WTC11 (cell line): ENCODE data around the gene LRP4. TPM values are rescaled to one million over a fixed set of nuclear protein-coding genes. Genes with fewer than 3 reads are reported as not detected.
"Not testable (repeated sequence)": the region's sequence is repeated elsewhere in the genome, so short reads cannot be mapped to it uniquely, and the experiment has no call there.

Experiments
- ATAC-seq: fragments of 200-7000 bp; cut with Tn5 transposase; 2 replicates; pipeline ENCODE4 v1.10.0; 2021; ENCODE audit warnings: mild to moderate bottlenecking, moderate library complexity
- CTCF ChIA-PET: fragments of 300-600 bp; sonication (Branson Sonifier 250); formaldehyde crosslinking; loops from one replicate; lab custom pipeline; 2021; ENCODE audit warnings: antibody characterized with exemption; lab: Charles Lee
- POLR2A ChIA-PET: fragments of 350-600 bp; sonication (Branson Sonifier 250); formaldehyde crosslinking; loops from one replicate; lab custom pipeline; 2021; ENCODE audit warnings: antibody characterized with exemption; lab: Charles Lee
- DNase-seq: peaks from one replicate; pipeline ENCODE4 v3.0.0; 2021; ENCODE audit warnings: low spot score
- H3K27ac Mint-ChIP-seq: 2 replicates; pipeline ENCODE4 v1.8.0; 2021; ENCODE audit warnings: mixed read lengths
- H3K27me3 Mint-ChIP-seq: 2 replicates; pipeline ENCODE4 v1.8.0; 2021; ENCODE audit warnings: low read depth, mild to moderate bottlenecking, moderate library complexity, mixed read lengths
- H3K36me3 Mint-ChIP-seq: 2 replicates; pipeline ENCODE4 v1.8.0; 2021; ENCODE audit warnings: mixed read lengths
- H3K4me1 Mint-ChIP-seq: 2 replicates; pipeline ENCODE4 v1.8.0; 2022; ENCODE audit warnings: mixed read lengths
- H3K4me3 Mint-ChIP-seq: 2 replicates; pipeline ENCODE4 v1.8.0; 2021; ENCODE audit warnings: mild to moderate bottlenecking, moderate library complexity, mixed read lengths
- H3K9me3 Mint-ChIP-seq: 2 replicates; pipeline ENCODE4 v1.8.0; 2021; ENCODE audit warnings: mixed read lengths
- CREB1 ChIP-seq: sonication (generic); formaldehyde crosslinking; IDR thresholded peaks from 2 replicates; pipeline ENCODE4 v1.8.0; 2023; ENCODE audit warnings: mild to moderate bottlenecking, missing genetic modification reagents
- CREM ChIP-seq: sonication (generic); formaldehyde crosslinking; IDR thresholded peaks from 2 replicates; pipeline ENCODE4 v1.8.1; 2022; ENCODE audit warnings: mild to moderate bottlenecking, missing genetic modification reagents, moderate library complexity
- E2F1 ChIP-seq: sonication (generic); formaldehyde crosslinking; IDR thresholded peaks from 2 replicates; pipeline ENCODE4 v1.8.0; 2022; ENCODE audit warnings: mild to moderate bottlenecking, missing genetic modification reagents
- FOXP1 ChIP-seq: sonication (generic); formaldehyde crosslinking; IDR thresholded peaks from 2 replicates; pipeline ENCODE4 v1.8.0; 2022; ENCODE audit warnings: missing genetic modification reagents, mild to moderate bottlenecking, moderate library complexity, borderline replicate concordance
- GTF2I ChIP-seq: fragments of 250-450 bp; sonication (Bioruptor Pico); conservative IDR thresholded peaks from 2 replicates; pipeline ENCODE4 v1.4.0; 2021; ENCODE audit warnings: mild to moderate bottlenecking
- HMGXB4 ChIP-seq: sonication (generic); formaldehyde crosslinking; IDR thresholded peaks from 2 replicates; pipeline ENCODE4 v1.8.1; 2023; ENCODE audit warnings: mild to moderate bottlenecking, moderate library complexity, missing genetic modification reagents
- IRF2 ChIP-seq: sonication (generic); formaldehyde crosslinking; IDR thresholded peaks from 2 replicates; pipeline ENCODE4 v1.8.0; 2022; ENCODE audit warnings: low read depth, missing genetic modification reagents, borderline replicate concordance
- MAX ChIP-seq: sonication (generic); formaldehyde crosslinking; IDR thresholded peaks from 2 replicates; pipeline ENCODE4 v1.8.0; 2022; ENCODE audit warnings: mild to moderate bottlenecking, missing genetic modification reagents
- PRRX2 ChIP-seq: fragments of 250-450 bp; sonication (Bioruptor Pico); IDR thresholded peaks from 2 replicates; pipeline ENCODE4 v1.8.0; 2021; ENCODE audit warnings: mild to moderate bottlenecking
- TEAD4 ChIP-seq: sonication (generic); formaldehyde crosslinking; IDR thresholded peaks from 2 replicates; pipeline ENCODE4 v1.8.0; 2022; ENCODE audit warnings: mild to moderate bottlenecking, missing genetic modification reagents
- ZBTB21 ChIP-seq: sonication (generic); formaldehyde crosslinking; IDR thresholded peaks from 2 replicates; pipeline ENCODE4 v1.8.1; 2023; ENCODE audit warnings: mild to moderate bottlenecking, missing genetic modification reagents, borderline replicate concordance
- ZNF121 ChIP-seq: sonication (generic); formaldehyde crosslinking; IDR thresholded peaks from 2 replicates; pipeline ENCODE4 v1.8.0; 2023; ENCODE audit warnings: missing genetic modification reagents
- ZNF138 ChIP-seq: sonication (generic); formaldehyde crosslinking; conservative IDR thresholded peaks from 2 replicates; pipeline ENCODE4 v1.8.1; 2022; ENCODE audit warnings: mild to moderate bottlenecking, moderate library complexity, missing genetic modification reagents
- ZNF281 ChIP-seq: sonication (generic); formaldehyde crosslinking; IDR thresholded peaks from 2 replicates; pipeline ENCODE4 v1.8.0; 2023; ENCODE audit warnings: mild to moderate bottlenecking, missing genetic modification reagents
- ZNF671 ChIP-seq: fragments of 250-450 bp; sonication (Bioruptor Pico); IDR thresholded peaks from 2 replicates; pipeline ENCODE4 v1.8.0; 2021; ENCODE audit warnings: mild to moderate bottlenecking
- total RNA-seq: library from RNA; stranded (reverse); gene quantifications from 3 replicates; pipeline ENCODE4 v1.2.3, GENCODE V29; 2021
- TF ChIP-seq, protein P1 (sequence below): sonication (generic); formaldehyde crosslinking; IDR thresholded peaks from 2 replicates; pipeline ENCODE4 v1.8.0; 2022; ENCODE audit warnings: missing genetic modification reagents
- TF ChIP-seq, protein P2 (sequence below): sonication (generic); formaldehyde crosslinking; IDR thresholded peaks from 2 replicates; pipeline ENCODE4 v1.8.1; 2022; ENCODE audit warnings: low read depth, missing genetic modification reagents, borderline replicate concordance

The LRP4 gene
- total RNA-seq, 1 experiment from 2014 or later = 39.5 TPM

- CTCF ChIA-PET = interaction anchor here (2.7 kb wide), 1 partner anchor 223 kb away, joined by 7 read pairs; no protein-coding TSS in a partner anchor
These were observed 11.7 kb upstream of the LRP4 start for GRCh38 chr11:46930089-46930488.

DNA sequence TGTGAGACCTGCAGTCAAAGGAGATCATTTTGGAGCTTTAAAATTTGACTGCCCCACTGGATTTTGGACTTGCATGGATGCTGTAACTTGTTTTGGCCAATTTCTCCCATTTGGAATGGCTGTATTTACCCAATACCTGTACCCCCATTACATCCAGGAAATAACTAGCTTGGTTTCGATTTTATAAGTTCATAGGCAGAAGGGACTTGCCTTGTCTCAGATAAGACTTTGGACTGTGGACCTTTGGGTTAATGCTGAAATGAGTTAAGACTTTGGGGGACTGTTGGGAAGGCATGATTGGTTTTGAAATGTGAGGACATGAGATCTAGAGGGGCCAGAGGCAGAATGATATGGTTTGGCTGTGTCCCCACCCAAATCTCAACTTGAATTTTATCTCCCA is 10.4 kb upstream of the LRP4 start:
- H3K27ac Mint-ChIP-seq, POLR2A ChIA-PET, H3K4me3 Mint-ChIP-seq, ATAC-seq, H3K27me3 Mint-ChIP-seq, H3K4me1 Mint-ChIP-seq, DNase-seq, H3K36me3 Mint-ChIP-seq: not testable (repeated sequence)
- CTCF ChIA-PET = interaction anchor here (2.7 kb wide), 1 partner anchor 224 kb away, joined by 7 read pairs; no protein-coding TSS in a partner anchor
- H3K9me3 Mint-ChIP-seq = peaks cover 26% of the 10 kb centered on the region

More at GRCh38 chr11:46930089-46930488, 11.7 kb upstream of the LRP4 start:
- ATAC-seq (no peak), DNase-seq (no peak)
- TF ChIP-seq ZNF671 (CRISPR knock-in tag) = no peak
- TF ChIP-seq GTF2I = no peak
- TF ChIP-seq CREB1 (CRISPR knock-in tag) = no peak
- TF ChIP-seq ZNF138 (CRISPR knock-in tag) = no peak
- no peak for TF ChIP-seq MAX (CRISPR knock-in tag)
- TF ChIP-seq IRF2 (CRISPR knock-in tag) = no peak
- TF ChIP-seq FOXP1 (CRISPR knock-in tag) = no peak
- no peak for TF ChIP-seq ZBTB21 (CRISPR knock-in tag)
- no peak for TF ChIP-seq PRRX2 (CRISPR knock-in tag)
- TF ChIP-seq HMGXB4 = no peak
- TF ChIP-seq E2F1 = no peak
- H3K4me1 Mint-ChIP-seq = no peaks in the 10 kb centered on the region
- H3K27ac Mint-ChIP-seq = no peak overlapping the region
- POLR2A ChIA-PET = no interaction called here
- peaks cover 6% of the 10 kb centered on the region; the same call in 1 of the 2 replicates for H3K36me3 Mint-ChIP-seq
- peaks cover 26% of the 10 kb centered on the region for H3K9me3 Mint-ChIP-seq
- no peak overlapping the region for H3K4me3 Mint-ChIP-seq
- peaks cover 12% of the 10 kb centered on the region for H3K27me3 Mint-ChIP-seq

- H3K27ac Mint-ChIP-seq, H3K4me1 Mint-ChIP-seq, H3K4me3 Mint-ChIP-seq, DNase-seq, POLR2A ChIA-PET, H3K36me3 Mint-ChIP-seq, H3K27me3 Mint-ChIP-seq, CTCF ChIA-PET, ATAC-seq: not testable (repeated sequence)
- H3K9me3 Mint-ChIP-seq = peaks cover 26% of the 10 kb centered on the region
These were observed 9.6 kb upstream of the LRP4 start for GRCh38 chr11:46927928-46928327.

- CTCF ChIA-PET = interaction anchor here (2.6 to 3.1 kb wide), 3 partner anchors 16 to 234 kb away, joined by 8 to 32 read pairs (median 13); partner anchors contain the start of gene CSTPP1
- Mint-ChIP-seq H3K36me3 (no peaks in the 10 kb centered on the region), H3K4me1 (peaks cover 29% of the 10 kb centered on the region), H3K9me3 (no peaks in the 10 kb centered on the region), H3K27me3 (peaks cover 7% of the 10 kb centered on the region; the same call in 1 of the 2 replicates), H3K27ac (no peak overlapping the region), H3K4me3 (no peak overlapping the region)
- POLR2A ChIA-PET = no interaction called here
- DNase-seq (no peak), ATAC-seq (no peak)
- TF ChIP-seq CREM (CRISPR knock-in tag) (no peak), ZNF281 (CRISPR knock-in tag) (no peak), MAX (CRISPR knock-in tag) (no peak), ZNF138 (CRISPR knock-in tag) (no peak), TEAD4 (no peak), ZNF121 (no peak)
- TF ChIP-seq, protein P1, sequence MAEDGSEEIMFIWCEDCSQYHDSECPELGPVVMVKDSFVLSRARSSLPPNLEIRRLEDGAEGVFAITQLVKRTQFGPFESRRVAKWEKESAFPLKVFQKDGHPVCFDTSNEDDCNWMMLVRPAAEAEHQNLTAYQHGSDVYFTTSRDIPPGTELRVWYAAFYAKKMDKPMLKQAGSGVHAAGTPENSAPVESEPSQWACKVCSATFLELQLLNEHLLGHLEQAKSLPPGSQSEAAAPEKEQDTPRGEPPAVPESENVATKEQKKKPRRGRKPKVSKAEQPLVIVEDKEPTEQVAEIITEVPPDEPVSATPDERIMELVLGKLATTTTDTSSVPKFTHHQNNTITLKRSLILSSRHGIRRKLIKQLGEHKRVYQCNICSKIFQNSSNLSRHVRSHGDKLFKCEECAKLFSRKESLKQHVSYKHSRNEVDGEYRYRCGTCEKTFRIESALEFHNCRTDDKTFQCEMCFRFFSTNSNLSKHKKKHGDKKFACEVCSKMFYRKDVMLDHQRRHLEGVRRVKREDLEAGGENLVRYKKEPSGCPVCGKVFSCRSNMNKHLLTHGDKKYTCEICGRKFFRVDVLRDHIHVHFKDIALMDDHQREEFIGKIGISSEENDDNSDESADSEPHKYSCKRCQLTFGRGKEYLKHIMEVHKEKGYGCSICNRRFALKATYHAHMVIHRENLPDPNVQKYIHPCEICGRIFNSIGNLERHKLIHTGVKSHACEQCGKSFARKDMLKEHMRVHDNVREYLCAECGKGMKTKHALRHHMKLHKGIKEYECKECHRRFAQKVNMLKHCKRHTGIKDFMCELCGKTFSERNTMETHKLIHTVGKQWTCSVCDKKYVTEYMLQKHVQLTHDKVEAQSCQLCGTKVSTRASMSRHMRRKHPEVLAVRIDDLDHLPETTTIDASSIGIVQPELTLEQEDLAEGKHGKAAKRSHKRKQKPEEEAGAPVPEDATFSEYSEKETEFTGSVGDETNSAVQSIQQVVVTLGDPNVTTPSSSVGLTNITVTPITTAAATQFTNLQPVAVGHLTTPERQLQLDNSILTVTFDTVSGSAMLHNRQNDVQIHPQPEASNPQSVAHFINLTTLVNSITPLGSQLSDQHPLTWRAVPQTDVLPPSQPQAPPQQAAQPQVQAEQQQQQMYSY (CRISPR knock-in tag) = no peak
- TF ChIP-seq, protein P2, sequence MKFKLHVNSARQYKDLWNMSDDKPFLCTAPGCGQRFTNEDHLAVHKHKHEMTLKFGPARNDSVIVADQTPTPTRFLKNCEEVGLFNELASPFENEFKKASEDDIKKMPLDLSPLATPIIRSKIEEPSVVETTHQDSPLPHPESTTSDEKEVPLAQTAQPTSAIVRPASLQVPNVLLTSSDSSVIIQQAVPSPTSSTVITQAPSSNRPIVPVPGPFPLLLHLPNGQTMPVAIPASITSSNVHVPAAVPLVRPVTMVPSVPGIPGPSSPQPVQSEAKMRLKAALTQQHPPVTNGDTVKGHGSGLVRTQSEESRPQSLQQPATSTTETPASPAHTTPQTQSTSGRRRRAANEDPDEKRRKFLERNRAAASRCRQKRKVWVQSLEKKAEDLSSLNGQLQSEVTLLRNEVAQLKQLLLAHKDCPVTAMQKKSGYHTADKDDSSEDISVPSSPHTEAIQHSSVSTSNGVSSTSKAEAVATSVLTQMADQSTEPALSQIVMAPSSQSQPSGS (CRISPR knock-in tag) = no peak
These were observed 2.4 kb upstream of the LRP4 start for GRCh38 chr11:46920755-46921154.
